ENCODE data around the gene PHACTR1. TPM values are rescaled to one million over a fixed set of nuclear protein-coding genes. Genes with fewer than 3 reads are reported as not detected.
A peak's percentile ranks its signal among the peaks of the same experiment; 100 is the strongest.

PHACTR1 gene
- total and polyA plus RNA-seq, 12 donors = 6.3 to 150 (median 79.9) TPM

DNA sequence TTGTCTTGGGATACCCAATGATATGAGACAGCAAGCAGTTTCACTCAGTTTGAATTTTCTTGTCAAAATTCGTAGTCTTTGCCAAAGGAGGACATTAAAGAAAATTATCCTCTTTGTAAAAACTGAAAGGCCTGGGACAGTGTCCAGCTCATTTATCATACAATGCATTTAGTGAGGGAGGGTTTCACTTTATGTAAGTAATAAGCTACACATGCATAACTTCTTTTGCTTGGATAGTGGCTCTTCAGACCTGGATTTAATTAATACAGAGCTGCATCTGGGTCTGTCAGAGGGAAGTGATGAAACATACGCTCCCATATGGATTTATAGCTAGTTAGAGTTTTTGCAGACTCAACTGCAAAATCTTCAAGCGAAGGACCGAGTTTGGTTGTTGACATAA is 175.6 kb downstream of the PHACTR1 start:
- H3K36me3 ChIP-seq = no peaks in the 10 kb centered on the region
- H3K9me3 ChIP-seq = peaks cover 0 to 27% (median 6%) of the 10 kb centered on the region in 11 donors
- WGBS, 2 donors = 70 to 75% methylated on average over 4 of the region's 4 CpGs
- peaks cover 0 to 26% (median 13%) of the 10 kb centered on the region in 9 donors for H3K4me1 ChIP-seq
- intact Hi-C loops (cut with DNase I) = loop anchor here in 7 of 10 donors (5.0 to 10.0 kb wide), 5 partner anchors 255 to 1305 kb away; partner anchors contain the start of gene EDN1 (in 1 of the 7)
- no peak overlapping the region for H3K4me3 ChIP-seq
- DNase-seq (no peak), ATAC-seq (no peak)
- no peak overlapping the region for H3K27ac ChIP-seq
- no peaks in the 10 kb centered on the region for H3K27me3 ChIP-seq
- TF ChIP-seq, protein P1, sequence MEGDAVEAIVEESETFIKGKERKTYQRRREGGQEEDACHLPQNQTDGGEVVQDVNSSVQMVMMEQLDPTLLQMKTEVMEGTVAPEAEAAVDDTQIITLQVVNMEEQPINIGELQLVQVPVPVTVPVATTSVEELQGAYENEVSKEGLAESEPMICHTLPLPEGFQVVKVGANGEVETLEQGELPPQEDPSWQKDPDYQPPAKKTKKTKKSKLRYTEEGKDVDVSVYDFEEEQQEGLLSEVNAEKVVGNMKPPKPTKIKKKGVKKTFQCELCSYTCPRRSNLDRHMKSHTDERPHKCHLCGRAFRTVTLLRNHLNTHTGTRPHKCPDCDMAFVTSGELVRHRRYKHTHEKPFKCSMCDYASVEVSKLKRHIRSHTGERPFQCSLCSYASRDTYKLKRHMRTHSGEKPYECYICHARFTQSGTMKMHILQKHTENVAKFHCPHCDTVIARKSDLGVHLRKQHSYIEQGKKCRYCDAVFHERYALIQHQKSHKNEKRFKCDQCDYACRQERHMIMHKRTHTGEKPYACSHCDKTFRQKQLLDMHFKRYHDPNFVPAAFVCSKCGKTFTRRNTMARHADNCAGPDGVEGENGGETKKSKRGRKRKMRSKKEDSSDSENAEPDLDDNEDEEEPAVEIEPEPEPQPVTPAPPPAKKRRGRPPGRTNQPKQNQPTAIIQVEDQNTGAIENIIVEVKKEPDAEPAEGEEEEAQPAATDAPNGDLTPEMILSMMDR (IDR thresholded peaks at IDR 0.05) = no peak

GRCh38 chr6:12893036-12893435 is 176.5 kb downstream of the PHACTR1 start:
- no peaks in the 10 kb centered on the region for H3K36me3 ChIP-seq
- H3K27ac ChIP-seq = peak overlapping the region in 2 of 10 donors; percentile 39 to 49
- H3K9me3 ChIP-seq = peaks cover 0 to 26% (median 6%) of the 10 kb centered on the region in 11 donors
- peaks cover 0 to 24% (median 13%) of the 10 kb centered on the region in 9 donors for H3K4me1 ChIP-seq
- intact Hi-C loops (cut with DNase I) = loop anchor here in 7 of 10 donors (5.0 to 10.0 kb wide), 5 partner anchors 256 to 1306 kb away; partner anchors contain the start of gene EDN1 (in 1 of the 7)
- no peak for DNase-seq
- no peak for ATAC-seq
- no peak overlapping the region for H3K4me3 ChIP-seq
- WGBS, 2 donors = 77 to 83% methylated on average over 4 of the region's 4 CpGs
- TF ChIP-seq, protein P1 (IDR thresholded peaks at IDR 0.05) = no peak
- no peaks in the 10 kb centered on the region for H3K27me3 ChIP-seq

- H3K27me3 ChIP-seq = peaks cover 0 to 7% (median 0%) of the 10 kb centered on the region in 7 donors
- TF ChIP-seq, protein P1 (IDR thresholded peaks at IDR 0.05) = no peak
- H3K4me3 ChIP-seq = no peak overlapping the region
- DNase-seq = no peak
- WGBS, 2 donors = 80 to 83% methylated on average over 3 of the region's 3 CpGs
- peaks cover 0 to 16% (median 6%) of the 10 kb centered on the region in 11 donors for H3K9me3 ChIP-seq
- ATAC-seq = peak in 7 of 8 donors; percentile 33 to 75 (median 68)
- peak overlapping the region in 6 of 10 donors; percentile 18 to 66 (median 22) for H3K27ac ChIP-seq
- no peaks in the 10 kb centered on the region for H3K36me3 ChIP-seq
- intact Hi-C loops (cut with DNase I) = loop anchor here in 5 of 10 donors (2.0 to 10.0 kb wide), 3 partner anchors 257 to 601 kb away; partner anchors contain the start of gene EDN1 (in 1 of the 5)
- H3K4me1 ChIP-seq = peaks cover 0 to 24% (median 13%) of the 10 kb centered on the region in 9 donors
Measured at GRCh38 chr6:12895721-12896120, 179.2 kb downstream of the PHACTR1 start.

DNA sequence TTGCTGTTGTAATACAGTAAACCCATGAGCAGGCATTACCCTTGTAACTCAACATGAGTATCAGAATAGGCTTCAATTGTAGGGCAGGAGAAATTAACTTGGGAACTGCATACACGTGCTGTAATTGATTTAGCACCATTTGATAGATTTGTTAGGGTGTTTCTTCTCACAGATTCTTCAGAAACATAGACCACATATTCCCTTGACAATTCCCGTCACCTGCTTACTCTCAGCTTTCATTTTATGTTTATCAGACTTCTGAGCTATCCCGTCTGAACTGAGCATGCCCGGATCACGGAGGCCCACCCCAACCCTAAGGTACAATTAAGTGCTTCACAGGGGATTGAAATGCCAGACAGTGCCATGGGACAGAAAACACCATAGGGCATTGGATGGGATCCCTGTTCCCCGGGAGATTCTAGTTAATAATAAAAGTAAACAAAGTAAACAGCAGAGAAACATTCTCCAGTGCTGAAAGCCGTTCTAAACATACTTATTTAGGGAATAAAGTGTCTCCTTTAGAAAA is 179.7 kb downstream of the PHACTR1 start:
- TF ChIP-seq, protein P1 (IDR thresholded peaks at IDR 0.05) = no peak
- Histone ChIP-seq H3K27me3 (peaks cover 0 to 7% (median 0%) of the 10 kb centered on the region in 7 donors), H3K4me1 (peaks cover 0 to 24% (median 13%) of the 10 kb centered on the region in 9 donors), H3K27ac (peak overlapping the region in 6 of 10 donors; percentile 18 to 66 (median 22)), H3K36me3 (no peaks in the 10 kb centered on the region), H3K9me3 (peaks cover 0 to 11% (median 5%) of the 10 kb centered on the region in 11 donors), H3K4me3 (no peak overlapping the region)
- ATAC-seq = peak in 6 of 8 donors; percentile 9 to 79 (median 47)
- DNase-seq = no peak
- intact Hi-C loops (cut with DNase I) = loop anchor here in 2 of 10 donors (10.0 kb wide), 2 partner anchors 261 to 601 kb away; partner anchors contain the start of gene EDN1 (in 1 of the 2)
- 33 to 46% methylated on average over 7 of the region's 7 CpGs for WGBS, 2 donors
